Spleen (tissue), 11 donors: ENCODE results near the gene MAU2. TPM values are rescaled to one million over a fixed set of nuclear protein-coding genes. Genes with fewer than 3 reads are reported as not detected.

Source experiments
- DNase-seq: peaks from one replicate; pipeline ENCODE4 v3.0.0-alpha.2; 2020
- H3K27ac ChIP-seq, 8 donors: fragments of 200-600 bp; sonication (generic) in 7 of 8; 1 replicate in 4 of 8; 2 replicates in 4 of 8; pipeline versions ENCODE4 v1.5.0 to v1.8.0; 2016 to 2021; ENCODE audit warnings: inconsistent platforms in 4 of 8, mild to moderate bottlenecking in 4 of 8, moderate library complexity in 1 of 8
- H3K27me3 ChIP-seq, 7 donors: fragments of 200-600 bp; sonication (generic) in 6 of 7; replicated peaks in 1 of 7; 1 replicate in 4 of 7; 2 replicates in 3 of 7; pipeline versions ENCODE4 v1.5.0 to v1.8.0; 2016 to 2021; ENCODE audit warnings: inconsistent platforms in 3 of 7, mild to moderate bottlenecking in 1 of 7
- H3K36me3 ChIP-seq, 6 donors: fragments of 200-600 bp; sonication (generic) in 5 of 6; 1 replicate in 4 of 6; 2 replicates in 2 of 6; pipeline versions ENCODE4 v1.5.0 to v1.8.0; 2016 to 2021; ENCODE audit warnings: inconsistent platforms in 2 of 6
- H3K4me1 ChIP-seq, 6 donors: fragments of 200-600 bp; sonication (generic) in 5 of 6; 1 replicate in 3 of 6; 2 replicates in 3 of 6; pipeline versions ENCODE4 v1.5.0 to v1.8.0; 2016 to 2021; ENCODE audit warnings: inconsistent platforms in 3 of 6
- H3K4me3 ChIP-seq, 8 donors: fragments of 200-600 bp; sonication (generic) in 7 of 8; 1 replicate in 4 of 8; 2 replicates in 4 of 8; pipeline versions ENCODE4 v1.5.0 to v1.8.0; 2016 to 2021; ENCODE audit warnings: inconsistent platforms in 4 of 8, mild to moderate bottlenecking in 4 of 8, moderate library complexity in 2 of 8
- H3K9me3 ChIP-seq, 8 donors: fragments of 200-600 bp; sonication (generic) in 7 of 8; 1 replicate in 4 of 8; 2 replicates in 4 of 8; pipeline versions ENCODE4 v1.5.0 to v1.8.0; 2016 to 2021; ENCODE audit warnings: inconsistent platforms in 4 of 8
- POLR2A ChIP-seq, 3 donors: fragments of 450-650 bp; IDR thresholded peaks; one replicate each; pipeline ENCODE4 v1.5.1; 2017; ENCODE audit warnings: antibody characterized with exemption in 3 of 3, mild to moderate bottlenecking in 1 of 3
- POLR2AphosphoS5 ChIP-seq, 3 donors: sonication (generic); formaldehyde crosslinking; IDR thresholded peaks; one replicate each; pipeline ENCODE4 v1.5.1; 2017; ENCODE audit warnings: antibody characterized with exemption in 3 of 3
- WGBS, 5 donors: extraction: QIAGEN DNeasy Blood & Tissue Kit in 3 of 5; methylation state at CpG; one replicate each; pipeline versions ENCODE4 v1.1.5 to v1.1.7; 2013 to 2018; 5-methylcytosine and 5-hydroxymethylcytosine counted together
- intact Hi-C: fragments of 100-400 bp; cut with DNase I; formaldehyde crosslinking; loops from one replicate; pipeline ENCODE4 v1.15.0; 2023; ENCODE audit warnings: low total_unique reads
- polyA plus RNA-seq, 3 donors: library from polyadenylated mRNA; stranded (reverse); fragments of 200-250 nt; gene quantifications; one replicate each; pipeline ENCODE4 v1.2.1, GENCODE V29; 2013
- total RNA-seq, 7 donors: library from RNA; depleted of rRNA in 3 of 7; stranded (reverse); fragments of >200 nt in 3 of 7; fragmentation: NEBNext Ultra II Directional in 4 of 7; extraction: Animal tissue kit (Norgen Biotek cat#: 25700) in 4 of 7; gene quantifications; one replicate each; pipeline versions ENCODE4 v1.1.0 to v1.2.1, GENCODE V29; 2016 to 2021
- TF ChIP-seq, protein P1 (sequence below), 11 experiments: fragments of 200-600 bp in 7 of 11; fragments of 450-650 bp in 4 of 11; sonication (generic) in 4 of 11; IDR thresholded peaks in 8 of 11; conservative IDR thresholded peaks in 3 of 11; 1 replicate in 7 of 11; 2 replicates in 4 of 11; pipeline versions ENCODE4 v1.4.0 to v1.8.0; 2016 to 2021; ENCODE audit warnings: antibody characterized with exemption in 11 of 11, inconsistent platforms in 4 of 11, mild to moderate bottlenecking in 1 of 11
- donor health status: healthy with polysubstance abuse.
- donor health status: DM: no; HTN: no; CAD: no; lungs with moderate emphysema.
- donor health status: DM: no; HTN: no; CAD: no.
- donor health status: Bipolar disorder and iron deficiency.
- donor health status: healthy.
- donor health status: DM: no; HTN: no; CAD: no.
- donor health status: DM: yes; HTN: yes; CAD: no.

Gene MAU2
- total and polyA plus RNA-seq, 10 donors: 12.0 to 133 (median 95.1) TPM

DNA sequence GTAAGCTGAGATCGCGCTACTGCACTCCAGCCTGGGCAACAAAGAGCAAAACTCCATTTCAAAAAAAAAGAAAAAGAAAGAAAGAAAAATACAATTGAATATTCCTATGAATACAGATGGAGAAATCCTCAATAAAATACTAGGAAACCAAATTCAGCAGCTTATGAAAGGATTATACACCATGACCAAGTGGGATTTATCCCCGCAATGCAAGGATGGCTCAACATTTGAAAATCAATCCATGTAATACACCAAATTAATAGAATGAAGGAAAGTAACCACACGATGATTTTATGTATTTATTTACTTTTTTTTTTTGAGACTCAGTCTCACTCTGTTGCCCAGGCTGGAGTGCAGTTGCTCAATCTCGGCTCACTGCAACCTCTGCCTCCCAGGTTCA lies 28.0 kb upstream of the MAU2 start:
- peaks cover 0 to 100% (median 75%) of the 10 kb centered on the region in 6 donors for H3K36me3 ChIP-seq
- no peaks in the 10 kb centered on the region for H3K27me3 ChIP-seq
- intact Hi-C loops: no loop called here
- 94 to 100% (median 97%) methylated on average over 5 of the region's 5 CpGs for WGBS, 5 donors
- TF ChIP-seq, protein P1, sequence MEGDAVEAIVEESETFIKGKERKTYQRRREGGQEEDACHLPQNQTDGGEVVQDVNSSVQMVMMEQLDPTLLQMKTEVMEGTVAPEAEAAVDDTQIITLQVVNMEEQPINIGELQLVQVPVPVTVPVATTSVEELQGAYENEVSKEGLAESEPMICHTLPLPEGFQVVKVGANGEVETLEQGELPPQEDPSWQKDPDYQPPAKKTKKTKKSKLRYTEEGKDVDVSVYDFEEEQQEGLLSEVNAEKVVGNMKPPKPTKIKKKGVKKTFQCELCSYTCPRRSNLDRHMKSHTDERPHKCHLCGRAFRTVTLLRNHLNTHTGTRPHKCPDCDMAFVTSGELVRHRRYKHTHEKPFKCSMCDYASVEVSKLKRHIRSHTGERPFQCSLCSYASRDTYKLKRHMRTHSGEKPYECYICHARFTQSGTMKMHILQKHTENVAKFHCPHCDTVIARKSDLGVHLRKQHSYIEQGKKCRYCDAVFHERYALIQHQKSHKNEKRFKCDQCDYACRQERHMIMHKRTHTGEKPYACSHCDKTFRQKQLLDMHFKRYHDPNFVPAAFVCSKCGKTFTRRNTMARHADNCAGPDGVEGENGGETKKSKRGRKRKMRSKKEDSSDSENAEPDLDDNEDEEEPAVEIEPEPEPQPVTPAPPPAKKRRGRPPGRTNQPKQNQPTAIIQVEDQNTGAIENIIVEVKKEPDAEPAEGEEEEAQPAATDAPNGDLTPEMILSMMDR (IDR thresholded peaks at IDR 0.05 in 8 of 11, conservative IDR thresholded peaks at IDR 0.05 in 3 of 11): no peak
- TF ChIP-seq POLR2AphosphoS5 (IDR thresholded peaks at IDR 0.05) (no peak), POLR2A (IDR thresholded peaks at IDR 0.05) (no peak)
- H3K4me1 ChIP-seq: no peaks in the 10 kb centered on the region
- DNase-seq: no peak
- H3K27ac ChIP-seq: no peak overlapping the region
- H3K9me3 ChIP-seq: peaks cover 0 to 13% (median 9%) of the 10 kb centered on the region in 8 donors
- H3K4me3 ChIP-seq: no peak overlapping the region

DNA sequence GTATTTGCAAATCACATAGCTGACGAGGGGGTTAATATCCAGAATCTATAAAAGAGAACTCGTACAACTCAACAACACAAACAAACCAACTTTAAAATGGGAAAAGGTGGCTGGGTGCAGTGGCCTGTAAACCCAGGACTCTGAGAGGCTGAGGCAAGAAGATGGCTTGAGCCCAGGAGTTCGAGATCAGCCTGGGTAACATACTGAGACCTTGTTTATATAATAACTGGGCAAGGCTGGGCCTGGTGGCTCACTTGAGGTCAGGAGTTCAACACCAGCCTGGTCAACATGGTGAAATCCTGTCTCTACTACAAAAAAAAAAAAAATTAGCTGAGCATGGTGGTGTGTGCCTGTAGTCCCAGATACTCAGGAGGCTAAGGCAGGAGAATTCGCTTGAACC lies 25.7 kb upstream of the MAU2 start:
- 90 to 95% (median 92%) methylated on average over 4 of the region's 4 CpGs for WGBS, 5 donors
- no peak overlapping the region for H3K27ac ChIP-seq
- no peak for TF ChIP-seq POLR2AphosphoS5 (IDR thresholded peaks at IDR 0.05)
- TF ChIP-seq POLR2A (IDR thresholded peaks at IDR 0.05): no peak
- TF ChIP-seq, protein P1 (IDR thresholded peaks at IDR 0.05 in 8 of 11, conservative IDR thresholded peaks at IDR 0.05 in 3 of 11): no peak
- no peaks in the 10 kb centered on the region for H3K27me3 ChIP-seq
- peaks cover 0 to 13% (median 9%) of the 10 kb centered on the region in 8 donors for H3K9me3 ChIP-seq
- no peak for DNase-seq
- peaks cover 0 to 100% (median 64%) of the 10 kb centered on the region in 6 donors for H3K36me3 ChIP-seq
- no peaks in the 10 kb centered on the region for H3K4me1 ChIP-seq
- H3K4me3 ChIP-seq: no peak overlapping the region
- intact Hi-C loops: no loop called here

DNA sequence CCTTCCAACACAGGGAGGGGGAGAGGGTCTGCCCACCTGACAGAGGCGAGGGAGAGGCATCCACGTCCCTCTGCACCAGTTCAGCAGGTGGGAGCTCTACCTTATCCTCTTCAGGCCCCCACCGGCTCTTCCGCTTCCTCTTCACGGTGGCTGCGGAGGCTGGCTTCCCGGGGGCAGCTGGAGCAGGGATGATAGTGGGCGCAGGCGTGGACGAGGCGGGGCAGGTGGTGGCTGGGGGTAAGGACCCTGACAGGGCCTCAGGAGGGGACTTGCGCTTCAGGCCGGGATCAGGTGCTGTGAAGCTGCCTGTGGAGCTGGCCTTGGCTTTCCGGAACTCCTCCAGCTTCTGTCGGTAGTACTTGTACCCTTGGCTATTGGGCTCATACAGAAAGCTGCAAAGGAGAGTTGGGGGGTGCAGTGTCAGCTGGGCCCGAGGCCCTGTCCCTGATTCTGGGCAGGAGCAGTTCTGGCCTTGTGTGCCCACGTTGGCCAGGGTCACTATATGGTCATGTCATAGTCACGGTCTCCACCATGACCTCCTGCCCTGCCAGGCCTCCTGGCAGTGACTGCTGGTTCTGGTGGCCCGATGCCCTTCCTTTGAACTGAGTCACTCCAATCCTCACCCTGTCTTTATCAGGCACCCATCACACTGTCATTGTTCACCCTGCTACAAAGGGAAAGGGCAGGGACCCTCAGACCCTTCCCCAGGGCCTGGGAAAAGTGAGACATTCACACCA lies 23.5 kb upstream of the MAU2 start:
- Histone ChIP-seq H3K36me3 (peaks cover 0 to 100% (median 72%) of the 10 kb centered on the region in 6 donors), H3K9me3 (peaks cover 0 to 12% (median 9%) of the 10 kb centered on the region in 8 donors), H3K4me3 (no peak overlapping the region), H3K4me1 (no peaks in the 10 kb centered on the region), H3K27me3 (no peaks in the 10 kb centered on the region), H3K27ac (no peak overlapping the region)
- intact Hi-C loops: no loop called here
- WGBS, 5 donors: 88 to 95% (median 91%) methylated on average over 16 to 19 of the region's 19 CpGs
- no peak for DNase-seq
- TF ChIP-seq POLR2AphosphoS5 (IDR thresholded peaks at IDR 0.05): peak in 1 of 3 donors; percentile 66
- no peak for TF ChIP-seq POLR2A (IDR thresholded peaks at IDR 0.05)
- TF ChIP-seq, protein P1 (IDR thresholded peaks at IDR 0.05 in 8 of 11, conservative IDR thresholded peaks at IDR 0.05 in 3 of 11): no peak

DNA sequence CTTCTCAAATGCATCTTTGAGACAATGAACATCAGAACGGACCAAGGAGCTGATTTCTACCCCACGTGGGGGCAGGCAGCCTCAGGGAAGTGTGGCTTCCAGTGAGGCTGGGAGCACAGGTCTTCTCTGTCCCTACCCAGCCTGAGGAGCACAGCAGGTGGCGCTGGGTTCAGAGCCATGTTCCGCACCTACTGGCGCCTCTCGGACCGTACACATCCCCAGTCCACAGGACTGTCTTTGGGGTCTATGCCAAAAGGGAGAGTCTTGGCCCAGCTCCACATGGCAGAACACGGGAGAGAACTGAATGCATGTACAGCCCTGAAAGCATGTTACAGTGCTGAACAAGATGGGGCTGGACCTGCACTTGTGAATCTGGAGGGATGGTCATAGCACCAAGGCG lies 22.9 kb upstream of the MAU2 start:
- 74 to 94% (median 89%) methylated on average over 8 to 9 of the region's 9 CpGs for WGBS, 5 donors
- no peaks in the 10 kb centered on the region for H3K27me3 ChIP-seq

More for the DNA sequence above, 22.9 kb upstream of the MAU2 start:
- DNase-seq: no peak
- Histone ChIP-seq H3K4me1 (no peaks in the 10 kb centered on the region), H3K9me3 (peaks cover 0 to 5% (median 4%) of the 10 kb centered on the region in 8 donors), H3K27ac (no peak overlapping the region), H3K4me3 (no peak overlapping the region), H3K36me3 (peaks cover 0 to 100% (median 72%) of the 10 kb centered on the region in 6 donors)
- TF ChIP-seq POLR2A (IDR thresholded peaks at IDR 0.05) (no peak), POLR2AphosphoS5 (IDR thresholded peaks at IDR 0.05) (no peak)
- TF ChIP-seq, protein P1 (IDR thresholded peaks at IDR 0.05 in 8 of 11, conservative IDR thresholded peaks at IDR 0.05 in 3 of 11): no peak
- intact Hi-C loops: no loop called here
